ENCODE measurements around the gene ANKRD27. TPM values are rescaled to one million over a fixed set of nuclear protein-coding genes. Genes with fewer than 3 reads are reported as not detected.

ANKRD27 gene
- total RNA-seq, 1 experiment from 2014 or later = 35.4 TPM

DNA sequence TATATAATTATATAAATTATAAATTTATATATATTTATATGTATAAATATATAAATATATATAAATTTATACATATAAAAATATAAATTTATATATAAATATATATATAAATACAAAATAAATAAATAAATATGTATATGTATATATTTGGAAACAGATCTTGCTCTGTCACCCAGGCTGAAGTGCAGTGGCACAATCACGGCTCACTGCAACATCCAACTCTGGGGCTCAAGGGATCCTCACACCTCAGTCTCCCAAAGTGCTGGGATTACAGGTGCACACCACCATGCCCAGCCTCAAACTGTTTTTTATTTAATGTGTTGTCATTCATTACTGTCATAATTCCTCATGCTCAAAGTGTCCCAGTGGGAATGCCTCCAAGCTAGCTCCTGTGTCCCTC, 119.2 kb downstream of the ANKRD27 start:
- DNase-seq (ENCODE audit: low read depth) = no peak

DNA sequence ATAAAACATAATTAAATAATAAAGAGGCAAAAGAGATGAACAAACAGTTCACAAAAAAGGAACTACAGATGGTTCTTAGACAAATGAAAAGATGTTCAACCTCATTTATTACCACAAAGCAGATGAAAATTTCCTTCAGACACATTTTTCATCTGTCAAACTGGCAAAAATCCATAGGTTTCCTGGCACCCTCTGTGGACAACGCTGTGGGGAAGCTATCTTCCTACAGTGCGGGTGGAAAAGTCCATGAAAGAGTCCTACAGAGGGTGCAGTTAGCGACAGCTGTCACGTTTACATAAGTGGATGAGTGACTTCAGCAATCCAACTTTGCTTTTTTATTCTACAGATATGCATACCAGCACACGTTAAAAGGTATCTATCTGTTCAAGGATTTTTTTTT, 124.3 kb downstream of the ANKRD27 start:
- DNase-seq (ENCODE audit: low read depth) = no peak

Other genes starting within 250 kb of the ANKRD27 start
- 288 and 343 TPM in 2 replicates for gene PDCD5, start 94.0 kb downstream of the ANKRD27 start, total RNA-seq (2014; rRNA removed; shearing (Covaris generic))
- 0.72 and 0.98 TPM in 2 replicates for gene RGS9BP, start 668 bp upstream of the ANKRD27 start, total RNA-seq (2014; rRNA removed; shearing (Covaris generic))
- gene NUDT19, start 16.6 kb upstream of the ANKRD27 start, total RNA-seq (2014; rRNA removed; shearing (Covaris generic)) = 12.3 and 15.3 TPM in 2 replicates
- not detected in 2 replicates for gene TDRD12, start 44.6 kb upstream of the ANKRD27 start, total RNA-seq (2014; rRNA removed; shearing (Covaris generic))
- not detected in 2 replicates for gene SLC7A9, start 194.6 kb upstream of the ANKRD27 start, total RNA-seq (2014; rRNA removed; shearing (Covaris generic))

All from RPMI7951 (cell line).